Sigmoid colon (tissue), 7 donors: ENCODE results near the gene NIPSNAP2. TPM values are rescaled to one million over a fixed set of nuclear protein-coding genes. Genes with fewer than 3 reads are reported as not detected.

Source experiments
- DNase-seq: peaks from one replicate; pipeline ENCODE4 v3.0.0-alpha.2; 2019
- H3K27ac ChIP-seq, 4 donors: fragments of 200-600 bp; sonication (generic); one replicate each; pipeline ENCODE4 v1.5.1; 2016 to 2019; ENCODE audit warnings: mild to moderate bottlenecking in 1 of 4
- H3K27me3 ChIP-seq, 3 donors: fragments of 200-600 bp; sonication (generic); one replicate each; pipeline ENCODE4 v1.5.1; 2019; ENCODE audit warnings: mild to moderate bottlenecking in 1 of 3
- H3K36me3 ChIP-seq, 4 donors: fragments of 200-600 bp; sonication (generic); one replicate each; pipeline ENCODE4 v1.5.1; 2016 to 2019
- H3K4me1 ChIP-seq, 4 donors: fragments of 200-600 bp; sonication (generic); one replicate each; pipeline ENCODE4 v1.5.1; 2017 to 2019
- H3K4me3 ChIP-seq, 4 donors: fragments of 200-600 bp; sonication (generic); one replicate each; pipeline ENCODE4 v1.5.1; 2017 to 2019; ENCODE audit warnings: mild to moderate bottlenecking in 2 of 4, moderate library complexity in 1 of 4
- H3K9me3 ChIP-seq, 4 donors: fragments of 200-600 bp in 3 of 4; sonication (generic) in 3 of 4; one replicate each; pipeline versions ENCODE4 v1.5.1 to v1.6.1; 2013 to 2019
- EP300 ChIP-seq, 4 donors: sonication (generic); formaldehyde crosslinking; IDR thresholded peaks; one replicate each; pipeline ENCODE4 v1.6.1; 2017; ENCODE audit warnings: antibody characterized with exemption in 4 of 4
- POLR2A ChIP-seq, 2 donors: fragments of 450-650 bp; IDR thresholded peaks; one replicate each; pipeline ENCODE4 v1.6.1; 2016; ENCODE audit warnings: antibody characterized with exemption in 2 of 2, mild to moderate bottlenecking in 2 of 2, moderate library complexity in 2 of 2
- POLR2AphosphoS5 ChIP-seq, 4 donors: sonication (generic); formaldehyde crosslinking; IDR thresholded peaks; one replicate each; pipeline ENCODE4 v1.6.1; 2017; ENCODE audit warnings: antibody characterized with exemption in 4 of 4
- WGBS, 2 donors: extraction: QIAGEN DNeasy Blood & Tissue Kit; methylation state at CpG; one replicate each; pipeline ENCODE4 v1.1.7; 2013; 5-methylcytosine and 5-hydroxymethylcytosine counted together
- intact Hi-C: fragments of 100-400 bp; cut with DNase I; formaldehyde crosslinking; loops from one replicate; pipeline ENCODE4 v1.15.1; 2023
- polyA plus RNA-seq, 3 donors: library from polyadenylated mRNA; stranded (reverse); fragments of 200-250 nt; gene quantifications; one replicate each; pipeline ENCODE4 v1.2.3, GENCODE V29; 2013
- total RNA-seq, 4 donors: library from RNA; depleted of rRNA; stranded (reverse); fragments of >200 nt; gene quantifications; one replicate each; pipeline ENCODE4 v1.1.0, GENCODE V29; 2016
- TF ChIP-seq, protein P1 (sequence below), 4 experiments: fragments of 450-650 bp in 3 of 4; fragments of 200-600 bp in 1 of 4; IDR thresholded peaks; one replicate each; pipeline ENCODE4 v1.5.1; 2016 to 2019; ENCODE audit warnings: antibody characterized with exemption in 4 of 4, mild to moderate bottlenecking in 3 of 4, moderate library complexity in 2 of 4
- donor health status: healthy with polysubstance abuse.
- donor health status: Bipolar disorder and iron deficiency.
- donor health status: healthy.

The NIPSNAP2 gene
- total and polyA plus RNA-seq, 7 donors: 39.6 to 158 (median 115) TPM

DNA sequence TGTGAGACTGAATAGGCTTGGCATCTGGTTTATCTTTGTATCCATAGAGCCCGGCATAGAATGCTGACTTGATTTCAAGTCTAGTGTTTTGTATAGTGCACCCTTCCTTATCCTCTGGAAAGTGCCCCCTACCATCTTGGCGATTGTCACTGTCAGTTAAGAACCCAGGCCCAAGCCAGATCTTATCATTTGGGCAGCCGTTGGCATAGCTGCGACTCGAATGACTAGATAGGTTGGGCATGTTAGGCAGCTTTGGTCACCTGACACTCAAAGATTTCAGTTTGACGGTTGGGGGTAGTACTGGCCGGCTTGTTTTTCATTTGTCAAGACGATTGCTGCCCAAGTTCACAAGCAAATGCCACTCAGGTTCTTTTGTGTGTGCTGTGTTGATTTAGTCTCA is 6.6 kb downstream of the NIPSNAP2 start:
- H3K36me3 ChIP-seq: peaks cover 0 to 4% (median 2%) of the 10 kb centered on the region in 4 donors
- intact Hi-C loops: no loop called here
- no peaks in the 10 kb centered on the region for H3K9me3 ChIP-seq
- 84 to 85% methylated on average over 8 of the region's 8 CpGs for WGBS, 2 donors
- peaks cover 0 to 29% (median 12%) of the 10 kb centered on the region in 4 donors for H3K4me1 ChIP-seq
- no peak overlapping the region for H3K27ac ChIP-seq
- H3K27me3 ChIP-seq: no peaks in the 10 kb centered on the region
- H3K4me3 ChIP-seq: no peak overlapping the region
- TF ChIP-seq POLR2AphosphoS5 (IDR thresholded peaks at IDR 0.05): no peak
- TF ChIP-seq, protein P1, sequence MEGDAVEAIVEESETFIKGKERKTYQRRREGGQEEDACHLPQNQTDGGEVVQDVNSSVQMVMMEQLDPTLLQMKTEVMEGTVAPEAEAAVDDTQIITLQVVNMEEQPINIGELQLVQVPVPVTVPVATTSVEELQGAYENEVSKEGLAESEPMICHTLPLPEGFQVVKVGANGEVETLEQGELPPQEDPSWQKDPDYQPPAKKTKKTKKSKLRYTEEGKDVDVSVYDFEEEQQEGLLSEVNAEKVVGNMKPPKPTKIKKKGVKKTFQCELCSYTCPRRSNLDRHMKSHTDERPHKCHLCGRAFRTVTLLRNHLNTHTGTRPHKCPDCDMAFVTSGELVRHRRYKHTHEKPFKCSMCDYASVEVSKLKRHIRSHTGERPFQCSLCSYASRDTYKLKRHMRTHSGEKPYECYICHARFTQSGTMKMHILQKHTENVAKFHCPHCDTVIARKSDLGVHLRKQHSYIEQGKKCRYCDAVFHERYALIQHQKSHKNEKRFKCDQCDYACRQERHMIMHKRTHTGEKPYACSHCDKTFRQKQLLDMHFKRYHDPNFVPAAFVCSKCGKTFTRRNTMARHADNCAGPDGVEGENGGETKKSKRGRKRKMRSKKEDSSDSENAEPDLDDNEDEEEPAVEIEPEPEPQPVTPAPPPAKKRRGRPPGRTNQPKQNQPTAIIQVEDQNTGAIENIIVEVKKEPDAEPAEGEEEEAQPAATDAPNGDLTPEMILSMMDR (IDR thresholded peaks at IDR 0.05): no peak
- TF ChIP-seq POLR2A (IDR thresholded peaks at IDR 0.05): no peak
- no peak for TF ChIP-seq EP300 (IDR thresholded peaks at IDR 0.05)
- no peak for DNase-seq

DNA sequence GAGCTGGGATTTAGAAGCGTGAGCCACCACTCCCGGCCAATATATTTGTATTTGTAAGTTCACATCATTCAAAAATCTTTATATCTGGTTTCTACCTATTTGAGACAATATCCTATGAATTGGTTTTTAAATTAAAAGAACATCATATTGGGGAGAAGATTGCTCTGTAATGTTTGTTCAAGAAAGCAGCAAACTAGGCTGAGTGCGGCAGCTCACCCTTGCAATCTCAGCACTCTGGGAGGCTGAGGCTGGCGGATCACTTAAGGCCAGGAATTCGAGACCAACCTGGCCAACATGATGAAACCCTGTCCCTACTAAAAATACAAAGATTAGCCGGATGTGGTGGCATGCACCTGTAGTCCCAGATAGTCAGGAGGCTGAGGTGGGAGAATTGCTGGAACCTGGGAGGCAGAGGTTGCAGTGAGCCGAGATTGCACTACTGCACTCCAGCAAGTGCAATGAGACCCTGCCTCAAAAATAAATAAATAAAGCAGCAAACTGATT is 9.4 kb downstream of the NIPSNAP2 start:
- WGBS, 2 donors: 96% methylated on average over 7 of the region's 7 CpGs
- Histone ChIP-seq H3K9me3 (no peaks in the 10 kb centered on the region), H3K36me3 (peaks cover 5 to 7% (median 6%) of the 10 kb centered on the region in 4 donors), H3K27ac (no peak overlapping the region), H3K27me3 (no peaks in the 10 kb centered on the region), H3K4me3 (no peak overlapping the region), H3K4me1 (peaks cover 0 to 30% (median 12%) of the 10 kb centered on the region in 4 donors)
- intact Hi-C loops: no loop called here
- DNase-seq: no peak
- TF ChIP-seq, protein P1 (IDR thresholded peaks at IDR 0.05): no peak
- no peak for TF ChIP-seq POLR2A (IDR thresholded peaks at IDR 0.05)
- no peak for TF ChIP-seq EP300 (IDR thresholded peaks at IDR 0.05)
- no peak for TF ChIP-seq POLR2AphosphoS5 (IDR thresholded peaks at IDR 0.05)

DNA sequence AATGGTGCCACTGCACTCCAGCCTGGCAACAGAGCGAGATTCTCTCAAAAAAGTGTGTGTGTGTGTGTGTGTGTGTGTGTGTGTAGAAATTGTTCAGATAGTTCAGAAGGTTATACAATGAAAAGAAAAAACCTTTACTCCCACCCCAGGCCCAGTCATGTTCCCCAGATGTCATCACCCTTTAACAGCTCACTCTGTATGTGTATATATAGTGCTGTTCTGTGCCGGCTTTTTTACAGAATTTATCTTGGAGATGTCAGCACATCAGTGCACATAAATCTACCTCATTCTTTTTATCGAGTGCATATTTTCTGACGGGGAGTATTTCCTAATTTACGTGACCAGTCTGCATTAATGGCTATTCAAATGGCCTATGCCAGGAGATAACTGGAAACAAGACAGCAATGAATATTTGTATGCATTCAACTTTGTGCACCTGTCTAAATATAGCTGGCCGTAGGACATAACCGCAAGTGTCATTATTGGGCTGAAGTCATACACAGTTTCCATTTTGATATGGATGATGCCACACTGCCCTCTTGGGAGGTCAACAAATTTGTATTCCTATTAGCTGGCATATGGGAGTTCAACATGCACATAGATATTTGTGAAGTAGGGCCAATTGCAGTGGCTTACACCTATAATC is 11.7 kb downstream of the NIPSNAP2 start:
- 87 to 89% methylated on average over 7 of the region's 7 CpGs for WGBS, 2 donors
- DNase-seq: no peak
- TF ChIP-seq EP300 (IDR thresholded peaks at IDR 0.05): no peak
- TF ChIP-seq, protein P1 (IDR thresholded peaks at IDR 0.05): no peak
- no peak for TF ChIP-seq POLR2A (IDR thresholded peaks at IDR 0.05)
- no peak for TF ChIP-seq POLR2AphosphoS5 (IDR thresholded peaks at IDR 0.05)
- Histone ChIP-seq H3K27ac (peak overlapping the region in 1 of 4 donors; percentile 24), H3K9me3 (no peaks in the 10 kb centered on the region), H3K4me1 (peaks cover 0 to 25% (median 11%) of the 10 kb centered on the region in 4 donors), H3K36me3 (peaks cover 16 to 30% (median 24%) of the 10 kb centered on the region in 4 donors), H3K4me3 (no peak overlapping the region), H3K27me3 (no peaks in the 10 kb centered on the region)
- intact Hi-C loops: no loop called here

DNA sequence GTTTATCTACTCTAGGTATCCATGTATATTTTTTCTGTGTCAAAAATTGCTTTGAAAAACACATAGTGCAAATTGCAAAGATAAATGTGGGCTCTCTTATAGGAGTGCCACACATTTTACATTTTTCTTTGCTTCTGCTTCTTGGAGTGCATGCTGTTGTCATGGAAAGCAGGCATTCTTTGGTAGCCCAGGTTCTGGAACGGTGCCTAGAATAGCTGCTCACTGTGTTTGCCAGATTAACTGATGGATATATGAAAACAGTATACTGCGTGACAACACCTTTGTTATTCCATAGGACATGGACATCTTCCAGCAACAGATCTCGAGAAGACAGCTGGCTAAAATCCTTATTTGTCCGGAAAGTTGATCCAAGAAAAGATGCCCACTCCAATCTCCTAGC is 13.4 kb downstream of the NIPSNAP2 start:
- Histone ChIP-seq H3K4me1 (peaks cover 0 to 25% (median 9%) of the 10 kb centered on the region in 4 donors), H3K4me3 (no peak overlapping the region), H3K36me3 (peaks cover 31 to 48% (median 40%) of the 10 kb centered on the region in 4 donors), H3K27ac (no peak overlapping the region), H3K9me3 (no peaks in the 10 kb centered on the region), H3K27me3 (no peaks in the 10 kb centered on the region)
- intact Hi-C loops: no loop called here
- no peak for DNase-seq
- 71 to 75% methylated on average over 4 of the region's 4 CpGs for WGBS, 2 donors
- no peak for TF ChIP-seq POLR2AphosphoS5 (IDR thresholded peaks at IDR 0.05)
- TF ChIP-seq POLR2A (IDR thresholded peaks at IDR 0.05): no peak

DNA sequence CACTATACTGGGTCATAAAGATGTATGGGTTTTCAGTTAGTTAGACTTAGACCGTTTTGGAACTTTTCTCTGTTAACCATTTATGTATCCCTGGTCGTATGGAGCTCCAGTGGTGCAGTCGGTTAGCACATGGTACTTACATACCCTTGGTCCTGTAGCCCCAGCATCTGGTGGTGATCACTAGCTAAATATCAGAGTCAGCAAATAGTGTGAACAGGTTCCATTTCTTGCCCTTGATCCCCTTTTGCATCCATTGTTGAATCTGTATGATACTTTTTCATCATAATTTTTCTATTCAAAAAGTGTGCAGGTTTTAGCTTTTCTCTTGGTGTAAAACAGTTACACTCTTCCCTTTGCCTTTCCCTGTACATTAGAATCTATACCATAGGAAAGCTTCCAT is 15.9 kb downstream of the NIPSNAP2 start:
- no peaks in the 10 kb centered on the region for H3K27me3 ChIP-seq
- intact Hi-C loops: no loop called here
- WGBS, 2 donors: 80 to 93% methylated on average over 3 of the region's 3 CpGs

More for the DNA sequence above, 15.9 kb downstream of the NIPSNAP2 start:
- peaks cover 0 to 25% (median 9%) of the 10 kb centered on the region in 4 donors for H3K4me1 ChIP-seq
- no peaks in the 10 kb centered on the region for H3K9me3 ChIP-seq
- H3K4me3 ChIP-seq: no peak overlapping the region
- peaks cover 38 to 72% (median 61%) of the 10 kb centered on the region in 4 donors for H3K36me3 ChIP-seq
- H3K27ac ChIP-seq: no peak overlapping the region
- TF ChIP-seq, protein P1 (IDR thresholded peaks at IDR 0.05): no peak
- TF ChIP-seq EP300 (IDR thresholded peaks at IDR 0.05) (no peak), POLR2A (IDR thresholded peaks at IDR 0.05) (no peak), POLR2AphosphoS5 (IDR thresholded peaks at IDR 0.05) (no peak)
- DNase-seq: no peak
